NCI-H1092 (cell line): ENCODE data around the gene ANKZF1.
"Not testable (repeated sequence)": the region's sequence is repeated elsewhere in the genome, so short reads cannot be mapped to it uniquely, and the experiment has no call there.

Experiments
- DNase-seq: peaks from one replicate; lab custom pipeline; 2025; lab: John Stamatoyannopoulos, UW

The ANKZF1 gene, protein sequence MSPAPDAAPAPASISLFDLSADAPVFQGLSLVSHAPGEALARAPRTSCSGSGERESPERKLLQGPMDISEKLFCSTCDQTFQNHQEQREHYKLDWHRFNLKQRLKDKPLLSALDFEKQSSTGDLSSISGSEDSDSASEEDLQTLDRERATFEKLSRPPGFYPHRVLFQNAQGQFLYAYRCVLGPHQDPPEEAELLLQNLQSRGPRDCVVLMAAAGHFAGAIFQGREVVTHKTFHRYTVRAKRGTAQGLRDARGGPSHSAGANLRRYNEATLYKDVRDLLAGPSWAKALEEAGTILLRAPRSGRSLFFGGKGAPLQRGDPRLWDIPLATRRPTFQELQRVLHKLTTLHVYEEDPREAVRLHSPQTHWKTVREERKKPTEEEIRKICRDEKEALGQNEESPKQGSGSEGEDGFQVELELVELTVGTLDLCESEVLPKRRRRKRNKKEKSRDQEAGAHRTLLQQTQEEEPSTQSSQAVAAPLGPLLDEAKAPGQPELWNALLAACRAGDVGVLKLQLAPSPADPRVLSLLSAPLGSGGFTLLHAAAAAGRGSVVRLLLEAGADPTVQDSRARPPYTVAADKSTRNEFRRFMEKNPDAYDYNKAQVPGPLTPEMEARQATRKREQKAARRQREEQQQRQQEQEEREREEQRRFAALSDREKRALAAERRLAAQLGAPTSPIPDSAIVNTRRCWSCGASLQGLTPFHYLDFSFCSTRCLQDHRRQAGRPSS

DNA sequence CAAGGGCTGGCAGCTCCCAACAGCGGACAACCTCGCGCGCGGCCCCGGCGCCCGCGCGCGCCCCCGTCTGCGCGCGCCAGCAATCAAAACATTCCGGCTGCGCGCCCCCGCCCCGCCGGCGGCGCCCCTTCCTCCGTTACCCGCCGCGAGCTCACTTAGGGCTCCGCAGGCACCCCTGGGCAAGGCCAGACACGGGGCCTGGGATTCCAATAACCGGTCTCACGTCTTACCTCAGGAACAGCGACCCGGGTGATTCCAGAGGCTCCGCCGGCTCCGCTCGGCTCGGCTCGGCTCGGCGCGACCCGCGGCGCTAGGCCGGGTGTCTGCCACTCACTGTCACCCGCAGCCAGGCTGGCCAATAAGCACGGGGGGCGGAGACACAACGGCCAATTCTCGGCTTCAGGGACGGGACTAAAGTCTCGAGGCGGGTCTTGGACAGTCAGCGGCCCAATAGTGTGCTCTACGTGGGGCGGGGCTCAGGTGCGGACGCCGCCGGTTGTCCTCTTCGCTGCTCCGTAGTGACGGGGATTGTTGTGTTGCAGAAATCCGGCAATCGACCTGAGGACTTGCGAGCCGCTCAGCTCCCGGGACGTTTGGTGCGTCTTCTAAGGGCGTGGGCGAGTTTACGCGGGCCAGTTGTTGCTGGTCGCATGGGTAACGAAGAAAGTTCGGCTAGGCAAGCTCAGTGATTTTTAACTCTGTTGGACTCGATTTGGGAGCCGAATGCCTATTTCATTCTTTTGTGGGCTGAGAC is at the start of gene ANKZF1, which contains the start of gene ATG9A:
ANKZF1 (plus strand) TSS at position 502 of the 754 bp plus-strand sequence. CDS start 452 bp downstream, outside the sequence.
ATG9A (minus strand) TSS at position 332 of the 754 bp plus-strand sequence. CDS start 1,612 bp downstream, outside the sequence.
- DNase-seq = peak; percentile 94

DNA sequence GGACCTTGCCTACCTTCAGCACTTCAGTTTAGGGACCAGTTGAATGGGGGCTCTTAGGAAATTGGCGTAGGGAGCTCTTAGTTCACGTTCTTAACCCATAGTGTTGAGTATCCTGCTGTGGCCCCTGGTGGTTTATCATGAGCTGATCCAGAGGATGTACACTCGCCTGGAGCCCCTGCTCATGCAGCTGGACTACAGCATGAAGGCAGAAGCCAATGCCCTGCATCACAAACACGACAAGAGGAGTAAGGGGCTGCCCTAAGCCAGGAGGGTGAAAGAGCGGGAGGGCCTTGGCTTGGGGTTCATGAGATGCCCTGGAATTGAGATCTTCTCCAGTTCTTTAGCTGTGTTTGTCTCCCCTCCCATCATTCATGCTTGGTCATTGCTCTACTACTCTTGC is 48.6 kb upstream of the ANKZF1 start:
- DNase-seq = no peak

DNA sequence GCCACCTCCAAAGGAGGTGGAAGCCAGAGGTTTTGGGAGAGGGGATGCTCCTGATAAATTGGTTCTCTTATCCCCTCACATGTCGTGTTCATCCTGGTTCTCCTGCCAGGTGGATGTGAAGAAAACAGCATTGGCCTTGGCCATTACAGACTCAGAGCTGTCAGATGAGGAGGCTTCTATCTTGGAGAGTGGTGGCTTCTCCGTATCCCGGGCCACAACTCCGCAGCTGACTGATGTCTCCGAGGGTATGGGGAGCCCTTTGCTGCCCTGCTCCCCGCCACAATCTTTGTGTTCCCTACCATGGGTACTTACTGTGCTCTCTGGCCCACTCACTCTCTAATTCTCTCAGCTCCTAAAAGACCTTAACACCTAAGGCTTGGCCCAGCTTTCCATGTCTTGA is 48.1 kb upstream of the ANKZF1 start:
- DNase-seq = no peak

DNA sequence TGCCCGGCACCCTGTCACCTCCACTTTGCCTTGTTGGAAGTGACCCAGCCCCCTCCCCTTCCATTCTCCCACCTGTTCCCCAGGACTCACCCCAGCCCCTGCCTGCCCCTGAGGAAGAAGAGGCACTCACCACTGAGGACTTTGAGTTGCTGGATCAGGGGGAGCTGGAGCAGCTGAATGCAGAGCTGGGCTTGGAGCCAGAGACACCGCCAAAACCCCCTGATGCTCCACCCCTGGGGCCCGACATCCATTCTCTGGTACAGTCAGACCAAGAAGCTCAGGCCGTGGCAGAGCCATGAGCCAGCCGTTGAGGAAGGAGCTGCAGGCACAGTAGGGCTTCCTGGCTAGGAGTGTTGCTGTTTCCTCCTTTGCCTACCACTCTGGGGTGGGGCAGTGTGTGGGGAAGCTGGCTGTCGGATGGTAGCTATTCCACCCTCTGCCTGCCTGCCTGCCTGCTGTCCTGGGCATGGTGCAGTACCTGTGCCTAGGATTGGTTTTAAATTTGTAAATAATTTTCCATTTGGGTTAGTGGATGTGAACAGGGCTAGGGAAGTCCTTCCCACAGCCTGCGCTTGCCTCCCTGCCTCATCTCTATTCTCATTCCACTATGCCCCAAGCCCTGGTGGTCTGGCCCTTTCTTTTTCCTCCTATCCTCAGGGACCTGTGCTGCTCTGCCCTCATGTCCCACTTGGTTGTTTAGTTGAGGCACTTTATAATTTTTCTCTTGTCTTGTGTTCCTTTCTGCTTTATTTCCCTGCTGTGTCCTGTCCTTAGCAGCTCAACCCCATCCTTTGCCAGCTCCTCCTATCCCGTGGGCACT is 47.1 kb upstream of the ANKZF1 start:
- no peak for DNase-seq

DNA sequence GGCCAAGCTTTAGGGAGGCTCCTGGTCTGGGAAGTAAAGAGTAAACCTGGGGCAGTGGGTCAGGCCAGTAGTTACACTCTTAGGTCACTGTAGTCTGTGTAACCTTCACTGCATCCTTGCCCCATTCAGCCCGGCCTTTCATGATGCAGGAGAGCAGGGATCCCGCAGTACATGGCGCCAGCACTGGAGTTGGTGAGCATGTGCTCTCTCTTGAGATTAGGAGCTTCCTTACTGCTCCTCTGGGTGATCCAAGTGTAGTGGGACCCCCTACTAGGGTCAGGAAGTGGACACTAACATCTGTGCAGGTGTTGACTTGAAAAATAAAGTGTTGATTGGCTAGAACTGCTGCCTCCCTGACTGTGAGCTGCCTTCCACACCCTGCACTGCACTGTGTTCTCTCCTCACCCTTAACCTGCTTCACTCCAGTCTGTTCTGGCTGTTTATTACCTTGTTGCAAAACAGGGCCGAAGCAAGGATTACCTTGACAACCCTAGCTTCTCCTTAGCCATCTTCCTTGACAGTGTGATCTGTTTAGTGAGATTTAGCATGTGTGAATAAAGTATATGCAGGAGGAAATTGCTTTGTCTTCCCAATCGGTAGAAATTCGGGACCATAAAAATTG is 46.3 kb upstream of the ANKZF1 start:
- DNase-seq = no peak

DNA sequence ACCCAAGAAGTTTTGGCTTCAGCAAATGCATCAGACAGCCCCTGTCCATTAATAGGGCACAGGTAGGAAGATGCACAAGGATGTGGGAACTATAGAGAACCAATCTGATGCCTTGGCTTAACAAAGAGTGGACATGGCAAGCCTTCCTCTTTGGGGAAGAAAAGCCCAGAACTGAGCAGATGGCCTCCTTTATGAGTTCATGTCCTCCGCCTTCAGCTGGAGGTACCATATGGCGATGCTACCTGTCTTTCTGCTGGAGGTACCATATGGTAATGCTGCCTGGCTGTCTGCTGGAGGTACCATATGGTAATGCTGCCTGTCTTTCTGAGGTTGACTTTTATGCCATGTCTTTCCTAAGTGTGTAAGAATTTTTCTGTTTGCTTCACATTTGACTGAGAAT is 45.5 kb upstream of the ANKZF1 start:
- no peak for DNase-seq

DNA sequence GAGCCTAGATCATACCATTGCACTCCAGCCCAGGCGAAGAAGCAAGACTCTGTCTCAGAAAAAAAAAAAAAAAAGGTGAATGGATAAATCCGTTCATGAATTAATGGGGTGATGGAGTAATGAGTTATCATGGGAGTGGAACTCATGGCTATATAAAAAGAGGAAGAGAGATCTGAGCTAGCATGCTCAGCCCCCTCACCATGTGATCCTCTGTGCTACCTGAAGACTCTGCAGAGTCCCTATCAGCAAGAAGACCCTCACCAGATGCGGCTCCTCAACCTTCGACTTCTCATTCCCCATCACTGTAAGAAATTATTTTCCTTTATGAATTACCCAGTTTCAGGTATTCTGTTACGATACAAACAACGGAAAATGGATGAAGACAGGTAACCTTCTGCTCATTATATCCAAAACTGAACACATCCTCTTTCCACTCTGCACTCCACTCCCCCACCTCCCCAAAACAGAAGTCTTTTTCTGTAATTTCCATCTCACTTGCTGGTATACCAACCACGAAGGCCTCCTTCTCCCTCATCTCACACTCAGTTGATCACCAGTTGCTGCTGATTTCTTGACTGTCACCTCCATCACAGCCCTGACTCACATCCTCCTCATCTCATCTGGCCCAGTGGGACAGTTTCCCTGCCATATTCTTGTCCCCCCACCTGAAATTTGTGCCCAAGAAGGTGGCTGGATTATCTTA is 42.7 kb upstream of the ANKZF1 start:
- no peak for DNase-seq

DNA sequence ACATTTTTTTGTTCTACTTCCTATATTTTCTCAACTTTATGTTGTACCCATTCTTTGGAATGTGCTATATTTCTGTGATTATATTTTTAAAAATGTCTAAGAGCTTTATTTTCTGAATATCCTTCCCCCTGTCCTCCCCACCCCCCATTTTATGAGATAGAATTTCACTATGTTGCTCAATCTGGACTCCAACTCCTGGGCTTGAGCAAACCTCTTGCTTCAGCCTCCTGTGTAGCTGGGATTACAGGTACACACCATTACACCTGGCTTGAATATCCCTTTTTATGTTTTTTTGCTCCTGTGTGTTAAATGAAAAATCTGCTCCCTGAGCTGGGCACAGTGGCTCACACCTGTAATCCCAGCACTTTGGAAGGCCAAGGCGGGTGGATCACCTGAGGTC is 32.2 kb upstream of the ANKZF1 start:
- no peak for DNase-seq

DNA sequence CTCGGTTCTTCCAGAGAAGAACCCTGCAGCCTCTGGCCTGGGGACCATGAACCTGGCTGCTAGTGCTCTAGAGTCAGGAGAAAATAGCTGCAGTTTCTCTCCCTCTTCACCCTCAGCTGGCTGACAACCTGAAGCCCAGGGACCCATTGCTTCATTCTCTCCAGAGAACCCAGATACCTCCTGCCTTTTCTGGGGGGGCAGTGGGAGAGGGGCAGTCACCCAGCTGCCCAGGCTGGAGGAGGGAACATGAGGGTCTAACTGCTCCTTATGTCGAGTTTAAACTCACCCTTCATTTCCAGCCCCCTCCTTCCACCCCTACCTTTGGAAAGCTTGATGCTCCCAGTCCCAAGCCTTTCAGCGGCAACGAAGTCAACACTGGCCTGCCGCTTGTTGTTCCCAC is 30.6 kb upstream of the ANKZF1 start:
- DNase-seq = no peak

DNA sequence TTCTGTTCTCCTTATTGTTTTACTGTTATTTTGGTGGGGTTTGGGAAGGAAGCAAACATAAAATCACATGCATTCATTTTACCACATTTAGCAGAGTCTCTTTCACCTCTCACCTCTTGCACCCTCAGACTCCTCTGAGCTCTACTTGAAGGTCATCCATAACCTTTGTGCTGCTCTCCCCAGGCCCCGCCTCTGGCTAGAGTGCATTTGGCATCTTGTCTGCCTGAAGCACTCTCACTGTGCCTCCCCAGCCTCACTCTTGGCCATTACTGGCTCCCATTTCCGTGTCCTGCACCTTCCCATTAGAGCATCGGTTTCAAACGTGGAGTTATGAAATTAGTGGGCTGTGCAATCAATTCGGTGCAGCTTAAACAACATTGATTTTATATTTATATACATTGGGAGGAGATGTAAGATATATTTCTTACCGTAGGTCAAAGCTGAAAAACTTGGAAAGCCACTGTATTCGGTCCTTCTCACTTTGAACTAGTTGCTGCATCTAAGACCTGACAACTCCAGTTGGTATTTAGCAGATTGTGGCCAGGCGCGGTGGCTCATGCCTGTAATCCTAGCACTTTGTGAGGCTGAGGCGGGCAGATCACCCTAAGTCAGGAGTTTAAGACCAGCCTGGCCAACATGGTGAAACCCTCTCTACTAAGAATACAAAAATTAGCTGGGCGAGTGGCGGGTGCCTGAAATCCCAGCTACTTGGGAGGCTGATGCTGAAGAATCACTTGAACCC is 30.0 kb upstream of the ANKZF1 start:
- DNase-seq = no peak

DNA sequence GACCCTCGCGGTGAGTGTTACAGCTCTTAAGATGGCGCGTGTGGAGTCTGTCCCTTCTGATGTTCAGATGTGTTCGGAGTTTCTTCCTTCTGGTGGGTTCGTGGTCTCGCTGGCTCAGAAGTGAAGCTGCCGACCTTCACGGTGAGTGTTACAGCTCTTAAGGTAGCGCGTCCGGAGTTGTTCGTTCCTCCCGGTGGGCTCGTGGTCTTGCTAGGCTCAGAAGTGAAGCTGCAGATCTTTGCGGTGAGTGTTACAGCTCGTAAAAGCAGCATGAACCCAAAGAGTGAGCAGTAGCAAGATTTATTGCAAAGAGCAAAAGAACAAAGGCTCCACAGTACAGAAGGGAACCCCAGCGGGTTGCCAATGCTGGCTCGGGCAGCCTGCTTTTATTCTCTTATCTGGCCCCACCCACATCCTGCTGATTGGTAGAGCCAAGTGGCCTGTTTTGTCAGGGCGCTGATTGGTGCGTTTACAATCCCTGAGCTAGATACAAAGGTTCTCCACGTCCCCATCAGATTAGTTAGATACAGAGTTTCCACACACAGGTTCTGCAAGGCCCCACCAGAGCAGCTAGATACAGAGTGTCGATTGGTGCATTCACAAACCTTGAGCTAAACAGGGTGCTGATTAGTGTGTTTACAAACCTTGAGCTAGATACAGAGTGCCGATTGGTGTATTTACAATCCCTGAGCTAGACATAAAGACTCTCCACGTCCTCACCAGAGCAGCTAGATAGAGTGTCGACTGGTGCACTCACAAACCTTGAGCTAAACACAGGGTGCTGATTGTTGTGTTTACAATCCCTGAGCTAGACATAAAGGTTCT is 28.9 kb upstream of the ANKZF1 start:
- DNase-seq = not testable (repeated sequence)

DNA sequence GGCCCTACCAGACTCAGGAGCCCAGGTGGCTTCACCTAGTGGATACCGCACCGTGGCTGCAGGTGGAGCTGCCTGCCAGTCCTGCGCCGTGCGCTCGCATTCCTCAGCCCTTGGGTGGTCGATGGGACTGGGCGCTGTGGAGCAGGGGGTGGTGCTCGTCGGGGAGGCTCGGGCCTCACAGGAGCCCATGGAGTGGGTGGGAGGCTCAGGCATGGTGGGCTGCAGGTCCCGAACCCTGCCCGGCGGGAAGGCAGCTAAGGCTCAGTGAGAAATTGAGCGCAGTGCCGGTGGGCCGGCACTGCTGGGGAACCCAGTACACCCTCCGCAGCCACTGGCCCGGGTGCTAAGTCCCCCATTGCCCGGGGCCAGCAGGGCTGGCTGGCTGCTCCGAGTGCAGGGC is 28.3 kb upstream of the ANKZF1 start:
- not testable (repeated sequence) for DNase-seq

DNA sequence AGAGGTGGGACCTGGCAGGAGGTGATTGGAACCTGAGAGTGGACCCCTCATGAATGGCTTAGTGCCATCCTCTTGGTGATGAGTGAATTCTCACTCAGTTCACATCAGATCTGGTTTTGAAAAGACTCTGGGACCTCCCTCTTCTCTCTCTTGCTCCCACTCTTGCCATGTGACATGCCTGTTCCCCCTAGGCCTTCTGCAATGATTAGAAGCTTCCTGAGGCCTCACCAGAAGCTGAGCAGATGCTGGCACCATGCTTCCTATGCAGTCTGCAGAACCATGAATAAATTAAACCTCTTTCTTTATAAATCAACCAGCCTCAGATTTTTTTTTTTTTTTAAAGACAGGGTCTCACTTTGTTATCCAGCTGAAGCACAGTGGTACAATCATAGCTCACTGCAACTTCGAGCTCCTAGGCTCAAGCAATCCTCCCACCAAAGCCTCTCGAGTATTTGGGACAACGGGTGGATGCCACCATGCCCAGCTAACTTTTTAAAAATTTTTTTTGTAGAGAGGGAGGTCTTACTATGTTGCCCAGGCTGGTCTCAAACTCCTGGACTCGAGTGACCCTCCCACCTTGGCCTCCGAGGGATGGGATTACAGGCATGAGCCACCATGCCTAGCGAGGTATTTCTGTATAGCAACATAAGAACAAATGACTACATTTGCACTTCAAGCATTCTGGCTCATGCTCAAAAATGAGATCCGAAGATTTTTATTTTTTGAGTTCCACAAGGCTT is 25.0 kb upstream of the ANKZF1 start:
- DNase-seq = no peak

DNA sequence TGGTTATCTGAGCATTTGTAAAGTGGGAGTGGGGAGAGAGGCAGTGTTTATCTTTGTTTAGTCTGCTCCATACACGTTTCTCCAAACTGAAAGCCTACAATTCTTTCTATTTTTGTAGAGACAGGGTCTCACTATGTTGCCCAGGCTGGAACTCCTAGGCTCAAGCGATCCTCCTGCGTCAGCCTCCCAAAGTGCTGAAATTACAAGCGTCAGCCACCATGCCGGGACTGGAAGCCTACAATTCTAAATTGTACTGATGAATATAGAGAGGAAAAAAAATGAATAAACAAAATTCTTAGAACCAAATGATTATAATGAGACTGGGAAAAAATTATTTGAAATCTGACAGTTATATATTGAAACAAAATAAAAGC is 24.5 kb upstream of the ANKZF1 start:
- no peak for DNase-seq

DNA sequence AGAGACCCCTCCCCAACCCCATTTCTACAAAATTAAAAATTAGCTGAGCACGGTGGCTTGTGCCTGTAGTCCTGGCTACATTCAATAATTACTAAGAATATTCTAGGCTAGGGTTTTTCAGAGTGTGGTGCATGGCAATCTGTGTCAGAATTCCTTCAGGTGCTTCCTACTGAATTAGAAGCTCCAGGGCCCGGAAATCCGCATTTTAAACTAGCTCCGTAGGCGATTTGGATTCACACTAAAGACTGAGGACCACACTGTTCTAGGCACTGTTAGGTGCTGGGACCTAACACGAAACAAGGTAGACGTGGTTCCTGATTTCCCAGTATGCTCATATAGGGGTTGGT is 23.7 kb upstream of the ANKZF1 start:
- no peak for DNase-seq

DNA sequence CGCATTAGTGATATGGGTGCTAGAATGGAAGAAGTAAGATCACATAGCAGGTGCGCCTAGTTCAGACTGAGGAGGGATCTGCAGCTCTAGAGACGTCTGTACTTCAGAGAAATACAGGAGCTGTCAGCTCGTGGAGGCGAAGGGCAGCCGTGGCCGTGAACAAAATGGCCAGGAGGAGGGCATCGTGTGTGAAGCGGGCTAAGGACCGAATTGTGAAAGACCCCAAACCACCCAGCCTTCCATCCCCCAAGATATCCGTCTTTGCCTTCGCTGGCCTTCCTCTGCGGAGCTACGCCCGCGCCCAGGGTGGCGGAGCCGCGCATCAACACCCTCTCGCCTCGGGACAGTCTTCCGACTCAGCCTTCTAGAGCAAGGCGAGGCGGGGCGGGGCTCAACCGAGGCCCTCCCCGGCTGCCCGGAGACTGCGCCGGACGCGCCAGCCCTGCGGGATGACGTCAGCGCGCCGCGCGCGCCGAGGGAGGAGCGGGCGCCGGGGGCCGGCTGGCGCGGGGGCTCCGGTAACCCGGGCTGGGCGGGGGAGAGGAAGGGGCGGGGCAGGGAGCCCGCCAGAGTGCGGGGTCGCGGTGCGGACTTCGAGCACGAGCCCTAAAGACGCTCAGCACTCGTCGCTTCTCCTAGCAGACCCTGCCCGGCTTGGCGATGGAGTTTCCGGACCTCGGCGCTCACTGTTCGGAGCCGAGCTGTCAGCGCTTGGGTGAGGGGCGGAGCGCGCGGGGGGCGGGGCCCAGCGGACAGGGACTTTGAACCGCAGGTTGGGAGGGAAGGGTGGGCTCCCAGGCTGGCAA is 23.1 kb upstream of the ANKZF1 start, which contains the start of gene ZFAND2B:
ZFAND2B (plus strand) TSS at position 455 of the 806 bp plus-strand sequence; CDS start at position 661, 206 bp downstream.
- DNase-seq = peak; percentile 80

DNA sequence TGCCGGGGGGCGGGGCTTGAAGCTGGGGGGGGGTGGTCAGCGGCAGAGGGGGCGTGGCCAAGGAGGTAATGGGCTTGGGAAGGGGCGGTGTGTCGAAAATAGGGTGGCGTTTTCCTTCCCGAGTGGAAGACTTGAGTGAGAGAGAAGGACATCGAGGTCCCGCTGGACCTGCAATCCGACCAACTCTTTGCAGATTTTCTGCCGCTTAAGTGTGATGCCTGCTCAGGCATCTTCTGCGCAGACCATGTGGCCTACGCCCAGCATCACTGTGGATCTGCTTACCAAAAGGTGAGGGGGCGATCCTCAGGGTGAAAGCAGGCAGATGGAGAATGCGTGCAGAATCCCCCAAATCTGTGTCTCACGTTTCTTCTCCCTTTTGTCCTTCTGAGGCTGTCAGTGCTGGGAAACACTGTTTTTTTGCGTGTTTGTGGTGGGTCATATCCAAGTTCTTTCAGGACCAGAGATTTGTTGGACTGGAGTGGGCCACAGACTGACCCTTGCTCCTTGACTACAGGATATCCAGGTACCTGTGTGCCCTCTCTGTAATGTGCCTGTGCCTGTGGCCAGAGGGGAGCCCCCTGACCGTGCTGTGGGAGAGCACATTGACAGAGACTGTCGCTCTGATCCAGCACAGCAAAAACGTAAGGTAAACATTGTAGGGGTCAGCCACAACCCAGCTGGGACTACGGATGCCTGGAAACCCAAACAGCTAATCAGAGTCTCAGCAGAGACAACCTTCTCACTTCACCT is 22.3 kb upstream of the ANKZF1 start:
- DNase-seq = no peak
